Measurements from ENCODE around the gene QARS1.

The QARS1 gene

GRCh38 chr3:49119439-49119838 lies 14.9 kb upstream of the QARS1 start:
- FAIRE-seq (no peak), DNase-seq (ENCODE audit: insufficient read length) (no peak)
- no peak for TF ChIP-seq POLR2A (IDR thresholded peaks at IDR 0.05; ENCODE audit: low read depth, low read length)

- DNase-seq (ENCODE audit: insufficient read length) (no peak), FAIRE-seq (no peak)
- no peak for TF ChIP-seq POLR2A (IDR thresholded peaks at IDR 0.05; ENCODE audit: low read depth, low read length)
- no peak for TF ChIP-seq TAF1 (IDR thresholded peaks at IDR 0.05; ENCODE audit: borderline replicate concordance, low read depth, low read length)
- TF ChIP-seq POLR2AphosphoS5 (IDR thresholded peaks at IDR 0.05; ENCODE audit: low read depth, low read length) = no peak
Measured at GRCh38 chr3:49119036-49119435, 14.5 kb upstream of the QARS1 start.

DNA sequence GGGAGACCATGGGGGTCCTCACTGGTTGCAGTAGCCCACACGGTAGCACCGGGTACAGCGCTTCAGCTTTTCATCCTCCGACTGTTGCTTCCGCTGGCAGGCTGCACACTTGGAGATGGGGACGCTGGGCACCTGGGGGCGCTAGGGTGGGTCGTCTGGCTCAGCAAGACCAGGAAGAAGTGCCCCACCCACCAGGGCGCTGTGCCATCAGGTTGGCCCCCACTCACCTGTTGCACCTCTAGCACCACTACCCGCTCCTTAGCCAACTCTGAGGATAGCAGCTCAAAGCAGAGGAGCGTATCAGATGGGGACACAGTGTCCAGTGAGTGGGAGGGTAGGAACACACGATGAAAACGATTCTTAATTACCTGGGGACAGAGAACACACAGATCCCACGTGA lies 7.7 kb upstream of the QARS1 start:
- no peak for FAIRE-seq
- DNase-seq (ENCODE audit: insufficient read length) = no peak
- TF ChIP-seq POLR2AphosphoS5 (IDR thresholded peaks at IDR 0.05; ENCODE audit: low read depth, low read length) (no peak), TAF1 (IDR thresholded peaks at IDR 0.05; ENCODE audit: borderline replicate concordance, low read depth, low read length) (no peak), POLR2A (IDR thresholded peaks at IDR 0.05; ENCODE audit: low read depth, low read length) (no peak)

DNA sequence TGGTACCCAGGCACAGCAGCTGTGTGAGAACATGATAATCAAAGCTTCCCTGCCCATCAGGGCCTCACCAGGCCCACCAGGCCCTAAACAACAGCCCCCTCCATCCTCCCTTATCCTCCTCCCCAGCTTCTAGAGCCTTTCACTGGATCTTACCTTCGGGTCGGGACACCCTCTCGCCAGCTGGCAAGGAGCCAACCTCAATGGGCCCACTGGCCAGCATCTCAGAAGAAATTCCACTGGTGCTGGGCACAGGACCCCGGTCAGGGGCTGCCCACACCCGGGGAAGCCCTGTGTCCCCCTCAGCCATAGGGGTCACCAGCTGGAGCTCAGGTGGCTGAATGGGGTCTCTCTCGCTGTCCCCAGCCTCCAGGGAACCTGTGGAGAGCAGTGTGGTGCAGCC lies 6.8 kb upstream of the QARS1 start:
- FAIRE-seq (no peak), DNase-seq (ENCODE audit: insufficient read length) (no peak)
- no peak for TF ChIP-seq TAF1 (IDR thresholded peaks at IDR 0.05; ENCODE audit: borderline replicate concordance, low read depth, low read length)
- TF ChIP-seq POLR2AphosphoS5 (IDR thresholded peaks at IDR 0.05; ENCODE audit: low read depth, low read length) = no peak
- TF ChIP-seq POLR2A (IDR thresholded peaks at IDR 0.05; ENCODE audit: low read depth, low read length) = no peak

- TF ChIP-seq POLR2A (IDR thresholded peaks at IDR 0.05; ENCODE audit: low read depth, low read length) (no peak), POLR2AphosphoS5 (IDR thresholded peaks at IDR 0.05; ENCODE audit: low read depth, low read length) (no peak), TAF1 (IDR thresholded peaks at IDR 0.05; ENCODE audit: borderline replicate concordance, low read depth, low read length) (no peak)
- FAIRE-seq (no peak), DNase-seq (ENCODE audit: insufficient read length) (no peak)
Measured at GRCh38 chr3:49110780-49111179, 6.2 kb upstream of the QARS1 start.

- DNase-seq (ENCODE audit: insufficient read length) (no peak), FAIRE-seq (no peak)
- no peak for TF ChIP-seq POLR2AphosphoS5 (IDR thresholded peaks at IDR 0.05; ENCODE audit: low read depth, low read length)
- no peak for TF ChIP-seq TAF1 (IDR thresholded peaks at IDR 0.05; ENCODE audit: borderline replicate concordance, low read depth, low read length)
- TF ChIP-seq POLR2A (IDR thresholded peaks at IDR 0.05; ENCODE audit: low read depth, low read length) = no peak
Measured at GRCh38 chr3:49108346-49108745, 3.8 kb upstream of the QARS1 start.

DNA sequence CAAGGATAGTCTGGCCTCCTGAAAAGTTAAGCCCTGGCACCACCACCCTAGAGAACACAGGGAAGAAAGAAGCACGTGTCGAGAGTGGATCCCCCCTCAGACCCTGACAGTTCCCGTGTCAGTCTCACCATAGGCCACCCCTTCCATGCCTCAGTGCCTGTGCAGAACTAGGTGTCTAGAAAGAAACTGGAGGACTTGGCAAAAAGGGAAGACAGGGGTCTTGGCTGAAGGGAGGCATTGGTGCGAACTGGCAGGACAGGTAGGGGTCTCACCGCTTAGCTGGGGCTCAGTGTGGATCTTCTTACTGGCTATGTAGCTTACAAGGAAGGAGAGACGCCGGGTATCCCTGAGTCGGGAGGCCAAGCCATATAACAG lies 518 bp downstream of the QARS1 start:
- no peak for FAIRE-seq
- DNase-seq (ENCODE audit: insufficient read length) = no peak
- TF ChIP-seq TAF1 (IDR thresholded peaks at IDR 0.05; ENCODE audit: borderline replicate concordance, low read depth, low read length) (no peak), POLR2A (IDR thresholded peaks at IDR 0.05; ENCODE audit: low read depth, low read length) (no peak), POLR2AphosphoS5 (IDR thresholded peaks at IDR 0.05; ENCODE audit: low read depth, low read length) (no peak)

- DNase-seq (ENCODE audit: insufficient read length) (no peak), FAIRE-seq (no peak)
- TF ChIP-seq TAF1 (IDR thresholded peaks at IDR 0.05; ENCODE audit: borderline replicate concordance, low read depth, low read length) = no peak
- TF ChIP-seq POLR2AphosphoS5 (IDR thresholded peaks at IDR 0.05; ENCODE audit: low read depth, low read length) = no peak
- TF ChIP-seq POLR2A (IDR thresholded peaks at IDR 0.05; ENCODE audit: low read depth, low read length) = no peak
Measured at GRCh38 chr3:49100046-49100615, 4.4 kb downstream of the QARS1 start.

GRCh38 chr3:49098910-49099630 lies 5.5 kb downstream of the QARS1 start:
- DNase-seq (ENCODE audit: insufficient read length) (no peak), FAIRE-seq (no peak)
- no peak for TF ChIP-seq TAF1 (IDR thresholded peaks at IDR 0.05; ENCODE audit: borderline replicate concordance, low read depth, low read length)
- TF ChIP-seq POLR2AphosphoS5 (IDR thresholded peaks at IDR 0.05; ENCODE audit: low read depth, low read length) = peak; percentile 21; the same call in 1 of the 2 replicates
- no peak for TF ChIP-seq POLR2A (IDR thresholded peaks at IDR 0.05; ENCODE audit: low read depth, low read length)

DNA sequence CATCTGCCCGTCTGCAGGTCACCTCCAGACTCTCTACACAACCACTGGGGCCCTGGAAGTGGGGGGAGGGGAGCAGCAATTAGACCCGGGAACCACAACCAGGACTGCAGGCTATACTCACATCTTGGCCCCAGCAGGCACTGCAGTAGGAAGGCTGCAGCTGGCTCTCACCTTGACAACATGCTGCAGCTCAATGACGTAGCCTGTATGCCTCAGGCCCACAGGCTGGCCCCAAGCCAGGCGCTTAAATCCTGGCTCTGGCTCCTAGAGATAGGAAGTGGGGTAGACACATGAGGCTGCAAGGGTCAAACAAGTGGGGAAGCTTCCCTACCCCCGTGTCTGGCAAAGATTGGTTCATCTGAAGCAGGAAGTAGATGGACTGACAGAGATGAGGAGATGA lies 6.1 kb downstream of the QARS1 start:
- TF ChIP-seq POLR2AphosphoS5 (IDR thresholded peaks at IDR 0.05; ENCODE audit: low read depth, low read length) (no peak), TAF1 (IDR thresholded peaks at IDR 0.05; ENCODE audit: borderline replicate concordance, low read depth, low read length) (no peak), POLR2A (IDR thresholded peaks at IDR 0.05; ENCODE audit: low read depth, low read length) (no peak)
- DNase-seq (ENCODE audit: insufficient read length) = no peak
- no peak for FAIRE-seq

DNA sequence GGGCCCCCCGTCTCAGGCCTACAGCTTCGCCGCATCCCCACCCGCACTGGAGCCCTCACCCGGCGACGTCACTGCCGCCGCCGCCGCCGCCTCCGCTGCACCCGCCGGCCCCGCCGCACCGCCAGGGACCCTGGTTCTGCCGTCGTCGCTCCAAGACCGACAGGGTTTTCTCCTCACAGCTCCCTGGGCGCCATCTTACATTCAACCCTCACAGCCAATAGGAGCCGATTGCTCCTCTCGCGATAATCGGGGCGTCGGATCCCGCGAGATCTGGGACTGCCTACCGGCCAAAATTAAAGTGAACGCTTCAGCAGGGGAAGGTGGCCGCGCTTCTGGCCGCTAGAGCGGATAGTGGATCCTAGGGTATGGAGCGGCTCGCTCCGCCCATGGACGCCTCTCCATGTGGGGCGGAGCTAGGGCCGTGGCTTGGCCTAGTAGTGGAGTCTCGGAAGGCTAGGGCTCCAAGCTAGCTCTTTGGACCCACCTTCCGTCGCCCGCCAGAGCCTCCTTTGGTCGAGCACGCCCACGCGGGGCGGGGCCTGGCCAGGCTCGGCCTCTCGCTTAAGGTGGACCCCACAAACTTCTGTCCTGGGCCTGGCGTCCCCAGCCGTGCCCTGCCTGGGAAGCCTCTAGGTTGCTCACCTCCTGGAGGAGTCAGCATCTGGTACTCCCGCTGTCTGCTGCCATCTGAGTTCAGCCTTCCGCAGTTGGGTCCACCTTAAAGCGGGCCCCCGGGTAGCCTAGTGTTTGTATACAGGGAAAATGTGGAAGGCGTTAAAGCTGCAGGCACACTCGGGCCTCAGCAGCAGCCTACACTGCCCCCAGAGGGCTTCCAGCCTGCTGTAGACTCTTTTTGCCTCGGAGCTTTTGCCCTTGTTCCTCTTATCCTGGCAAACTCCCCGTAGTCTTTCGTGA lies 10.4 kb downstream of the QARS1 start, which contains the start of gene QRICH1:
Gene QRICH1, minus strand, starts transcription at position 219 of the 915 bp plus-strand sequence. CDS start 17,054 bp downstream, outside the sequence.
- TF ChIP-seq POLR2AphosphoS5 (IDR thresholded peaks at IDR 0.05; ENCODE audit: low read depth, low read length) (peak; percentile 80), POLR2A (IDR thresholded peaks at IDR 0.05; ENCODE audit: low read depth, low read length) (peak; percentile 85), TAF1 (IDR thresholded peaks at IDR 0.05; ENCODE audit: borderline replicate concordance, low read depth, low read length) (peak; percentile 92; the same call in 1 of the 2 replicates)
- DNase-seq (ENCODE audit: insufficient read length) (peak; percentile 88), FAIRE-seq (peak; percentile 96)
